ENCODE data around the gene PDCD6IP.

DNA sequence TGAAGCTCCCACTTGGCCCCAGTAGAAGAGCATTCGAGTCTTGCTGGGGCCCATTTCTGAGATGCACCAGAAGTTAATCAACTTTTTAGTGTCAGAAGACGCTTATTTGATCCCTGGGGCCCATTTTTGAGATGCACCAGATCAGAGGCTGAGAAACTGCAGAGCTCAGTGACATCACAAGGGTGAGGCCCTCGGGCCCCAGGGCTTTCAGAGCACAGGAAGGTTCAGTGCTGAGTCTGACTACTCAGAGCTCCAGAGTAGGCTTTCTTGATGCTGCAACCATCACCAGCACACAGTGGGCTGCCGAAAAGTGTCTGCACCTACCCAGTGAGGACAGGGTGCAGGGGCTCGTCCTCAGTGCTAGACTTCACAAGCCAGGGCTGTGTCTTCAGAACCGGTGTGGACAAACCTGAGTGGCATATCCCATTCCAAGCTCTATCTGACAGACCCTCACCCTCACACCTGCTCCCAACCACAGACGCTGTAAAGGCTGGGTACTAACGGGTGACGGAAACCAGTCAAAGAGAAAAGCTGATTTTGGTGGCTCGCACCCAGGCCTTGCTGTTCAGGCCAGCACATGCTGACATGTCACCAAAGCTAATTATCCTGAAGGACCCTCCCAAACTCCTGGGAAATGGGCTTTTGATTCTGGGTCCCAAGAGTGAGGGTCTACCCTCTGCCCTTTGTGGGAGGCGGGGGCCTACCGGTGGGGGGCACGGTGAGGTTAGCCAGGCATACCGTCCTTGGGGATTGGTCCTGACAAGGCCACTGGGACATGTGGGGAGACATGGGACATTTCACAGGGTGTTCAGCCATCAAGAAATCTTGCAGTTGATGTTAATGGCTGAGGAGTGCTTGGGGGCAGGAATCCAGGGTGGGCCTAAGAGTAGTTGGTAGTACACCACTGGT is 83.0 kb downstream of the PDCD6IP start:
- TF ChIP-seq, protein P1, sequence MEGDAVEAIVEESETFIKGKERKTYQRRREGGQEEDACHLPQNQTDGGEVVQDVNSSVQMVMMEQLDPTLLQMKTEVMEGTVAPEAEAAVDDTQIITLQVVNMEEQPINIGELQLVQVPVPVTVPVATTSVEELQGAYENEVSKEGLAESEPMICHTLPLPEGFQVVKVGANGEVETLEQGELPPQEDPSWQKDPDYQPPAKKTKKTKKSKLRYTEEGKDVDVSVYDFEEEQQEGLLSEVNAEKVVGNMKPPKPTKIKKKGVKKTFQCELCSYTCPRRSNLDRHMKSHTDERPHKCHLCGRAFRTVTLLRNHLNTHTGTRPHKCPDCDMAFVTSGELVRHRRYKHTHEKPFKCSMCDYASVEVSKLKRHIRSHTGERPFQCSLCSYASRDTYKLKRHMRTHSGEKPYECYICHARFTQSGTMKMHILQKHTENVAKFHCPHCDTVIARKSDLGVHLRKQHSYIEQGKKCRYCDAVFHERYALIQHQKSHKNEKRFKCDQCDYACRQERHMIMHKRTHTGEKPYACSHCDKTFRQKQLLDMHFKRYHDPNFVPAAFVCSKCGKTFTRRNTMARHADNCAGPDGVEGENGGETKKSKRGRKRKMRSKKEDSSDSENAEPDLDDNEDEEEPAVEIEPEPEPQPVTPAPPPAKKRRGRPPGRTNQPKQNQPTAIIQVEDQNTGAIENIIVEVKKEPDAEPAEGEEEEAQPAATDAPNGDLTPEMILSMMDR (IDR thresholded peaks at IDR 0.05) = no peak
- no peak for TF ChIP-seq ZFX (IDR thresholded peaks at IDR 0.05; ENCODE audit: borderline replicate concordance)
